Epithelial cell of esophagus (primary cell): ENCODE results near the gene CPM.

Experiments
- DNase-seq: peaks from one replicate; pipeline ENCODE4 v3.0.0; 2010; ENCODE audit warnings: low read depth
- H3K4me3 ChIP-seq: 2 replicates; pipeline ENCODE4 v1.5.1; 2011; ENCODE audit warnings: mild to moderate bottlenecking, low read length, control low read depth
- TF ChIP-seq, protein P1 (sequence below): IDR thresholded peaks from 2 replicates; pipeline ENCODE4 v1.5.1; 2011; ENCODE audit warnings: low read depth, mild to moderate bottlenecking, low read length, control low read depth, inconsistent platforms; ENCODE audit not compliant: insufficient read depth; ENCODE audit errors: missing control alignments

Gene CPM

DNA sequence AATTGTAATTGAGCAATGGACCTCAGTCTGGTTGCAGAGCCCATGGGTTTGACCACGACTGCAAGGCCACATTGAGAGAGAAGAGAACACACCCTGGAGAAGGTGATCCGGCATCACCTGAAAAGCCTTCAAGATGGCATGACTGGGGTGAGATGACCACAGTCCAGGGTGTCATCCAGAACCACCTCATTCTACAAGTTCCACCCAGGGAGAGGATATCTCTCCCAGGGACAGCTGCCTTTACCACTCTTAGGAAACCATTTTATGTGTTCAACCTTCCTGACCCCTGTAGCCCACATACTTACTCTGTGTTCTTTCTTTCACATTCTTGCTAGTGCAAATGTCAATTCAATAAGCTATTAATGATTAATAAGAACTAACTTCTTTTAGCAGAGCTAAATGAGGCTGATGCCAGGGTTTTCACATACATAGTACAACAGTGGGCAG lies 43.4 kb upstream of the CPM start:
- H3K4me3 ChIP-seq, result no peak overlapping the region
- TF ChIP-seq, protein P1, sequence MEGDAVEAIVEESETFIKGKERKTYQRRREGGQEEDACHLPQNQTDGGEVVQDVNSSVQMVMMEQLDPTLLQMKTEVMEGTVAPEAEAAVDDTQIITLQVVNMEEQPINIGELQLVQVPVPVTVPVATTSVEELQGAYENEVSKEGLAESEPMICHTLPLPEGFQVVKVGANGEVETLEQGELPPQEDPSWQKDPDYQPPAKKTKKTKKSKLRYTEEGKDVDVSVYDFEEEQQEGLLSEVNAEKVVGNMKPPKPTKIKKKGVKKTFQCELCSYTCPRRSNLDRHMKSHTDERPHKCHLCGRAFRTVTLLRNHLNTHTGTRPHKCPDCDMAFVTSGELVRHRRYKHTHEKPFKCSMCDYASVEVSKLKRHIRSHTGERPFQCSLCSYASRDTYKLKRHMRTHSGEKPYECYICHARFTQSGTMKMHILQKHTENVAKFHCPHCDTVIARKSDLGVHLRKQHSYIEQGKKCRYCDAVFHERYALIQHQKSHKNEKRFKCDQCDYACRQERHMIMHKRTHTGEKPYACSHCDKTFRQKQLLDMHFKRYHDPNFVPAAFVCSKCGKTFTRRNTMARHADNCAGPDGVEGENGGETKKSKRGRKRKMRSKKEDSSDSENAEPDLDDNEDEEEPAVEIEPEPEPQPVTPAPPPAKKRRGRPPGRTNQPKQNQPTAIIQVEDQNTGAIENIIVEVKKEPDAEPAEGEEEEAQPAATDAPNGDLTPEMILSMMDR, result no peak
- DNase-seq, result no peak

- no peak overlapping the region for H3K4me3 ChIP-seq
- TF ChIP-seq, protein P1, result no peak
- no peak for DNase-seq
Measured at GRCh38 chr12:68975811-68976210, 42.8 kb upstream of the CPM start.

- no peak for DNase-seq
- no peak overlapping the region for H3K4me3 ChIP-seq
- TF ChIP-seq, protein P1, result no peak
Measured at GRCh38 chr12:68972595-68972994, 39.6 kb upstream of the CPM start.

- H3K4me3 ChIP-seq, result no peak overlapping the region
- peak; percentile 85 for DNase-seq
- TF ChIP-seq, protein P1, result no peak
Measured at GRCh38 chr12:68971404-68971803, 38.4 kb upstream of the CPM start.

DNA sequence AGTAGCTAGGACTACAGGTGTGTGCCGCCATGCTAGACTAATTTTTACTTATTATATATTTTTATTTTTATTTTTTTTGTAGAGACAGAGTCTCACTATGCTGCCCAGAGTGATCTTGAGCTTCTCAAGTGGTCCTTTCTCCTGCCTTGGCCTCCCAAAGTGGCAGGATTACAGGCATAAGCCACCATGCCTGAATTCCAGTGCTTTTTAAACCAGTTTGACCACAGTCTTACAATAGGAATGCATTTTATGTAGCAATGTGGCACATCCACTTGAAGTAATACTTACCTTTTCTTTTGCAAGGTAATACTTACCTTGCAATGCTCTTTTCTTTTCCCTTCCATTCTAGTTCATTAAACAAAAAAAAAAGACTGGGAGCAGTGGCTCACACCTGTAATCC lies 38.0 kb upstream of the CPM start:
- H3K4me3 ChIP-seq, result no peak overlapping the region
- DNase-seq, result peak; percentile 77
- TF ChIP-seq, protein P1, result no peak

DNA sequence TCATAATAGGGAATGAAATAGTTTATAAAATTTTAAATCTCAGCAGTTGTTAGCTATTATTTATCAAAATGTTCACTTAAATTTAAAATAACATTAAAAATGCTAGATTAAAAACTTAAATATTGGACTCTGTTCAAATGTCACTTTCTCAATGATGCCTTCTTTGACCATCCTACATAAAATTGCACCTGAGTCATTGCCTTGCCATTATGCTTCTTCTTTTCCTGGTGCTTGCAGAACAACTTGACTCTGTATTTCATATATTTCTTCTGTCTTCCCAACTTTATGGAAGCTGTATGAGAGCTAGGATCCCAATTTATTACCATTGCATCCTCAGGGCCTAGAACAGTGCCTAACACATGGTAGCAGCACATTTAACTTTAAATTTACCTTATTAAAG lies 37.3 kb upstream of the CPM start:
- DNase-seq, result peak; percentile 28
- H3K4me3 ChIP-seq, result no peak overlapping the region
- TF ChIP-seq, protein P1, result no peak

DNA sequence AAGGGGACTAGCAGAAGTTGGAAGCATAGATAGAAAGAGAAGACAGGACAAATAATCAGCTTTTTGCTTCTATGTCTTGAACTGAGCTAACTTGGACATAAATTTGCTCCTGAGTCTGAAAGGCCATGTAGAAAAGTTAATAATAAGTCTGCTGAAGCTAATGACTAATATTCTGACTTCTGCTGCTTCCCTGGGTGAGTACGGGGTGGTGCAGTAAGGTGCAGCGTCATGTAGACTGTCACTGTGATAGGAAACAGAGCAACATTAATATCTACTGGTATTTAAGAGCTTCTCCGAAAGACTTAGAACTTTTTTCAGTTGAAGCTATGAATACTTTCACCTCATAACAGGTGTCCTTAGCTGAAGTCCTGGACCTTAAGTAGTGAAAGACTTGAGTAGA lies 34.1 kb upstream of the CPM start:
- no peak overlapping the region for H3K4me3 ChIP-seq
- TF ChIP-seq, protein P1, result no peak
- no peak for DNase-seq
